Mesendoderm (in vitro differentiated cells): ENCODE measurements around the gene KLHL22. TPM values are rescaled to one million over a fixed set of nuclear protein-coding genes. Genes with fewer than 3 reads are reported as not detected.
A peak's percentile ranks its signal among the peaks of the same experiment; 100 is the strongest.
"Not testable (repeated sequence)": the region's sequence is repeated elsewhere in the genome, so short reads cannot be mapped to it uniquely, and the experiment has no call there.

Experiments used
- DNase-seq: peaks from one replicate; pipeline ENCODE4 v3.0.0; 2013
- H2AK5ac ChIP-seq: 2 replicates; pipeline ENCODE4 v1.6.1; 2013; ENCODE audit warnings: low read length, inconsistent platforms
- H2BK120ac ChIP-seq: 2 replicates; pipeline ENCODE4 v1.6.1; 2013; ENCODE audit warnings: low read depth, mild to moderate bottlenecking, low read length, moderate library complexity, mixed read lengths
- H2BK15ac ChIP-seq: replicated peaks from 2 replicates; pipeline ENCODE4 v1.6.1; 2013; ENCODE audit warnings: low read depth, mild to moderate bottlenecking, moderate library complexity
- H2BK5ac ChIP-seq: 2 replicates; pipeline ENCODE4 v1.6.1; 2013; ENCODE audit warnings: low read length, inconsistent platforms
- H3K18ac ChIP-seq: 2 replicates; pipeline ENCODE4 v1.6.1; 2013; ENCODE audit warnings: mild to moderate bottlenecking, low read length, mixed read lengths
- H3K23ac ChIP-seq: one replicate; pipeline ENCODE4 v1.6.1; 2013; ENCODE audit warnings: low read length
- H3K27ac ChIP-seq: 2 replicates; pipeline ENCODE4 v1.5.1; 2013; ENCODE audit warnings: low read depth, mild to moderate bottlenecking, inconsistent platforms, low read length, moderate library complexity
- H3K27me3 ChIP-seq: 2 replicates; pipeline ENCODE4 v1.6.1; 2013; ENCODE audit warnings: low read length, control low read depth, mild to moderate bottlenecking, inconsistent platforms; ENCODE audit not compliant: insufficient read depth, poor library complexity
- H3K36me3 ChIP-seq: 2 replicates; pipeline ENCODE4 v1.6.1; 2013; ENCODE audit warnings: low read length, inconsistent platforms; ENCODE audit not compliant: control insufficient read depth, insufficient read depth
- H3K4ac ChIP-seq: one replicate; pipeline ENCODE4 v1.6.1; 2013; ENCODE audit warnings: low read depth, mild to moderate bottlenecking, low read length, moderate library complexity
- H3K4me1 ChIP-seq: 2 replicates; pipeline ENCODE4 v1.6.1; 2013; ENCODE audit warnings: low read depth, low read length, inconsistent platforms; ENCODE audit not compliant: control insufficient read depth
- H3K4me2 ChIP-seq: 2 replicates; pipeline ENCODE4 v1.6.1; 2013; ENCODE audit warnings: low read length
- H3K4me3 ChIP-seq: 2 replicates; pipeline ENCODE4 v1.5.1; 2013; ENCODE audit warnings: mild to moderate bottlenecking, low read length
- H3K56ac ChIP-seq: one replicate; pipeline ENCODE4 v1.6.1; 2013; ENCODE audit warnings: low read length
- H3K79me1 ChIP-seq: 2 replicates; pipeline ENCODE4 v1.6.1; 2013; ENCODE audit warnings: low read length, inconsistent platforms
- H3K79me2 ChIP-seq: 2 replicates; pipeline ENCODE4 v1.6.1; 2013; ENCODE audit warnings: mild to moderate bottlenecking, low read length; ENCODE audit not compliant: control insufficient read depth, insufficient read depth
- H3K9ac ChIP-seq: 2 replicates; pipeline ENCODE4 v1.6.1; 2013; ENCODE audit warnings: low read length, inconsistent platforms
- H4K5ac ChIP-seq: one replicate; pipeline ENCODE4 v1.6.1; 2013; ENCODE audit warnings: low read length
- H4K8ac ChIP-seq: one replicate; pipeline ENCODE4 v1.6.1; 2013; ENCODE audit warnings: low read depth, mild to moderate bottlenecking, control low read depth, low read length, moderate library complexity
- WGBS: extraction: QIAGEN DNeasy Blood & Tissue Kit; methylation state at CpG from one replicate; pipeline ENCODE4 v1.1.7; 2013; ENCODE audit warnings: low lambda C conversion rate, missing lambda C conversion rate; ENCODE audit not compliant: insufficient coverage; ENCODE audit errors: extremely low coverage; 5-methylcytosine and 5-hydroxymethylcytosine counted together
- small RNA-seq: library from polyadenylated mRNA; stranded (forward); fragments of <200 nt; extraction: miRNeasy Mini kit (QIAGEN cat#:217004); gene quantifications from one replicate; pipeline ENCODE3, GENCODE V24; 2013; ENCODE audit not compliant: insufficient read depth

KLHL22 gene

GRCh38 chr22:20392983-20393704 is 102.5 kb downstream of the KLHL22 start:
- H3K27me3 ChIP-seq = no peaks in the 10 kb centered on the region
- H3K4ac ChIP-seq = peak overlapping the region; percentile 45
- peak overlapping the region; percentile 85 for H3K9ac ChIP-seq
- no peak overlapping the region for H3K27ac ChIP-seq
- no CpG with 5 or more reads among the region's 23 CpGs for WGBS
- H4K8ac ChIP-seq = peak overlapping the region; percentile 40
- H2BK15ac ChIP-seq = no peak overlapping the region
- H3K36me3 ChIP-seq = no peaks in the 10 kb centered on the region
- peak overlapping the region; percentile 63 for H3K4me2 ChIP-seq
- peak overlapping the region; percentile 37 for H2AK5ac ChIP-seq
- H3K18ac ChIP-seq = peak overlapping the region; percentile 33
- peaks cover 5% of the 10 kb centered on the region for H3K79me1 ChIP-seq
- no peak overlapping the region for H2BK5ac ChIP-seq
- H3K23ac ChIP-seq = no peak overlapping the region
- no peak overlapping the region for H2BK120ac ChIP-seq
- peak overlapping the region; percentile 93 for H3K56ac ChIP-seq
- H3K79me2 ChIP-seq = peaks cover 21% of the 10 kb centered on the region
- H3K4me1 ChIP-seq = peaks cover 7% of the 10 kb centered on the region
- H4K5ac ChIP-seq = no peak overlapping the region
- no peak for DNase-seq
- no peak overlapping the region for H3K4me3 ChIP-seq

- H3K4me1 ChIP-seq, H2BK120ac ChIP-seq, H3K4me2 ChIP-seq, H2AK5ac ChIP-seq, H3K4ac ChIP-seq, H3K18ac ChIP-seq, H3K56ac ChIP-seq, H3K27me3 ChIP-seq, H3K27ac ChIP-seq, H3K9ac ChIP-seq, H2BK15ac ChIP-seq, H3K23ac ChIP-seq, H4K5ac ChIP-seq, H4K8ac ChIP-seq, H3K36me3 ChIP-seq, H3K79me1 ChIP-seq, DNase-seq, H3K4me3 ChIP-seq, H2BK5ac ChIP-seq: not testable (repeated sequence)
- peaks cover 17% of the 10 kb centered on the region for H3K79me2 ChIP-seq
- whole genome bisulfite sequencing = no CpG with 5 or more reads among the region's 53 CpGs
Measured at GRCh38 chr22:20392365-20392881, 103.2 kb downstream of the KLHL22 start.

Small RNA genes lying within 50 kb of the gene (small RNA-seq; reads per million reads assigned to genes)
- gene RF00019 (not detected), gene RN7SL812P (not detected), gene RNU6-225P (not detected), gene RNY1P9 (not detected)
